Measurements from ENCODE around the gene MUTYH. TPM values are rescaled to one million over a fixed set of nuclear protein-coding genes. Genes with fewer than 3 reads are reported as not detected.
"Not testable (repeated sequence)": the region's sequence is repeated elsewhere in the genome, so short reads cannot be mapped to it uniquely, and the experiment has no call there.

The MUTYH gene
- polyA plus RNA-seq (ENCODE audit: insufficient read length in 3 of 3), result 10 to 100 TPM; 22.0 to 24.3 (median 23.8) TPM

- peak; percentile 73 to 80 (median 80) for DNase-seq (ENCODE audit: low read depth in 3 of 3, low spot score in 2 of 3)
Measured at GRCh38 chr1:45339789-45340558, at the start of gene MUTYH, which contains the start of gene TOE1. Gene MUTYH, minus strand, starts transcription at chr1:45340440. Its CDS starts 5,935 bp downstream, at chr1:45334505. Gene TOE1, plus strand, starts transcription at chr1:45340170. Its CDS starts 83 bp downstream, at chr1:45340253.

GRCh38 chr1:45386219-45386618 is 46.0 kb upstream of the MUTYH start:
- no peak for DNase-seq (ENCODE audit: low read depth in 3 of 3, low spot score in 2 of 3)

DNA sequence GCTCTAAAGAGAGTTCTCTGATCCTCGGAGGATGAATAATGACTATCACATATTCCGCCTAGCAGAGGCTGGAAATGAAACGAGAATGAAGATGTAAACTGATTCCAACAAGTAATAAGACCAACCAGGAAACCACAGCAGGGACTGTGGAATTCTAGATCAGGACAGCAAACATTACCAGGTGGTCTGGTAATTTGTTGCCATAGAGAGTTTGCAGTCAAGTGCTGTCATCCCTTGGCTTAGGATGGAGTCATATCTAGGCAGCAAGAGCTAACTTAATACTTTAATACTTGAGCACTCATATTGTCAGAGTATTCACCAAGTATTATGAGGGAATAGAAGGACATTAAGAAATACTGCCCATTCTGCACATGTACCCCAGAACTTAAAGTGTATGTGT is 45.1 kb upstream of the MUTYH start:
- DNase-seq (ENCODE audit: low read depth in 3 of 3, low spot score in 2 of 3), result no peak

DNA sequence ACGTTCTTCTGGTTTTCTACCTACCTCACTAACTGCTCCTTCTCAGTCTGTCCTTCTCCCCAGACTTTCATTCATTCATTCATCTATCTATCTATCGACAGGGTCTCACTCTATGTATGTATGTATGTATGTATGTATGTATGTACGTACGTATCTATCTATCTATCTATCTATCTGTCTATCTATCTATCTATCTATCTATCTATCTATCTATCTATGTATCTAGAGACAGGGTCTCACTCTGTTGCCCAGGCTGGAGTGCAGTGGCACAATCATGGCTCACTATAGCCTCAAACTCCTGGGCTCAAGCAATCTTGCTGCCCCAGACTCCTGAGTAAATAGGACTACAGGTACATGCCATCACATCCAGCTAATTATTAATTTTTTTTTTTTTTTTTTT is 44.0 kb upstream of the MUTYH start:
- DNase-seq (ENCODE audit: low read depth in 3 of 3, low spot score in 2 of 3), result not testable (repeated sequence)

GRCh38 chr1:45383191-45383590 is 43.0 kb upstream of the MUTYH start:
- no peak for DNase-seq (ENCODE audit: low read depth in 3 of 3, low spot score in 2 of 3)

DNA sequence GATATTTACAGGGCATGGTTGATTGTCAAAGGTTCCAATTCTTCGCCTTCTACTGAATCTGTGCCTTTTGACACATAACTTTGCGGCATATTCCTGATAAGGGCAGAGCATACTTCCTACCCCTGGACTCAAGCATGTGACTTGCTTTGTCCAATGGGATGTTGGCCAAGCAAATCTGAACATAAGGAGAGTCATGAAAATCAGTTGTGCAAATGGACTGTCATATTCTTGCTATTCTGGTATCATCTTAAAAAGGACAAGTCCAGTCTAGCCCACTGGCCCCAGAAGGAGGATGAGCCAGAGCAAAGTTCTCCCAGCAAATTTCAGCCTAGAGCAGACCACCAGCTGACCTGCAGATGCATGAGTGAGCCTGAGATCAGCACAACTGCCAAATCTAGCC is 41.0 kb upstream of the MUTYH start:
- DNase-seq (ENCODE audit: low read depth in 3 of 3, low spot score in 2 of 3), result no peak

- no peak for DNase-seq (ENCODE audit: low read depth in 3 of 3, low spot score in 2 of 3)
Measured at GRCh38 chr1:45380730-45381129, 40.5 kb upstream of the MUTYH start.

DNA sequence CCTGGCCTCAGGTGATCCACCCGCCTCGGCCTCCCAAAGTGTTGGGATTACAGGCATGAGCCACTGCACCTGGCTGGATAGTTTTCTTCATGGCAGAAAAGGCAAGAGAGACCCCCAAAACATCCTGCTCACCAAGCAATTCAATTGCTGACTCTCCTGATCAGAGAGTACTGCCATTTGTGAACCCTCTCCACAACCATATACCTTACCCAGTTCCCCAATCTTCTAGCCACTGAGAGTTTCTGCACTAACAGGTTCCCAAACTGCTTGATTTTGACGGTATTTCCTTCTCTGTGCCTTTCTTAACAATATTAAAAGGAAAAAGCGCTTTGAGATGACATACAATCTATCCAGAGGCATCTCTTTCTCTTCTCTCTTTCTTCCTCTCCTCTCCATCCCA is 39.9 kb upstream of the MUTYH start:
- DNase-seq (ENCODE audit: low read depth in 3 of 3, low spot score in 2 of 3), result no peak

GRCh38 chr1:45379524-45379923 is 39.3 kb upstream of the MUTYH start:
- no peak for DNase-seq (ENCODE audit: low read depth in 3 of 3, low spot score in 2 of 3)

GRCh38 chr1:45378184-45378583 is 37.9 kb upstream of the MUTYH start:
- DNase-seq (ENCODE audit: low read depth in 3 of 3, low spot score in 2 of 3), result no peak

DNA sequence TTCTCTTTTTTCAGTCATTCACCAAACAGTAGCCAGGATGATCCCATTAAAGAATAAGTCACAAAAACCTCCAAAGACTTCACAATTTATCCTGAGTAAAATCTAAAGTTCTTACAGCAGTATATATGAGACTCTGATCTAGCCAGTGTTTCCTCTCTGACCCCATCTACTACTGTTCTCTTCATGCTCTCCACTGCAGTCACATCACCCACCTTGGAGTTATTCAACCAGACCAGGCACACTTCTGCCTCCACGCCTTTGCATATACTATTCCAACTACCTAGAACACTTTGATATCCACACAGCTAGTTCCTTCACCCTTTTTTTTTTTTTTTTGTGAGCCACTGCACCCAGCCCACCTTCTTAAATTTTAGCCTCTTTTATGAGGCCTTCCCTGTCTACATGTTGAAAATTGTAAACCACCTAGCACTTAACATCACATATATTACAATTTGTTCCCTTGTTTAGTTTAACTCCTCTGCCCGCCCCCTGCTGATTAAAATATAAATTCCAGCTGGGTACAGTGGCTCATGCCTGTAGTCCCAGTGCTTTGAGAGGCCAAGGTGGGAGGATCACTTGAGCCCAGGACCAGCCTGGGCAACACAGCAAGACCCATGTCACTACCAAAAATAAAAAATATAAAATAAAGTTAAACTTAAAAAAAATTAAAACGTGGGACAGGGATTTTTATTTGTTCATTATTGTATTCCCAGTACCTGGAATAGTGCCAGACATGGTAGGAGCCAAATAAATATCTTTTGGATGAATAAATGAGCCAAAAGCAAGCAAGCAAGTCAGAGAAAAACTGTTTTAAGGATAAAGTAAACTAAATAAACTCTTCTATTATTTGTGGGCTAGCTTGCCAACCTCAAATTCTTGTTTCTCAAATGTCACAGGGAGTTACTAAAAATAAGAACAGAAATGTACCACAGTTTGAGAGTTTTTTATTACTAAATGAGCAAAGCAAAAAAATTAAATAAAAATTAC is 35.2 kb upstream of the MUTYH start:
- DNase-seq (ENCODE audit: low read depth in 3 of 3, low spot score in 2 of 3), result no peak

- no peak for DNase-seq (ENCODE audit: low read depth in 3 of 3, low spot score in 2 of 3)
Measured at GRCh38 chr1:45373573-45373972, 33.3 kb upstream of the MUTYH start.

GRCh38 chr1:45370575-45370974 is 30.3 kb upstream of the MUTYH start:
- DNase-seq (ENCODE audit: low read depth in 3 of 3, low spot score in 2 of 3), result no peak

- DNase-seq (ENCODE audit: low read depth in 3 of 3, low spot score in 2 of 3), result no peak
Measured at GRCh38 chr1:45365051-45365450, 24.8 kb upstream of the MUTYH start.

- no peak for DNase-seq (ENCODE audit: low read depth in 3 of 3, low spot score in 2 of 3)
Measured at GRCh38 chr1:45364294-45364693, 24.1 kb upstream of the MUTYH start.

GRCh38 chr1:45360981-45361380 is 20.7 kb upstream of the MUTYH start:
- not testable (repeated sequence) for DNase-seq (ENCODE audit: low read depth in 3 of 3, low spot score in 2 of 3)

GRCh38 chr1:45359882-45360513 is 19.8 kb upstream of the MUTYH start:
- DNase-seq (ENCODE audit: low read depth in 3 of 3, low spot score in 2 of 3), result peak in 2 of 3 donors; percentile 25 to 32

GRCh38 chr1:45356186-45356585 is 15.9 kb upstream of the MUTYH start:
- DNase-seq (ENCODE audit: low read depth in 3 of 3, low spot score in 2 of 3), result no peak

GRCh38 chr1:45355683-45356082 is 15.4 kb upstream of the MUTYH start:
- no peak for DNase-seq (ENCODE audit: low read depth in 3 of 3, low spot score in 2 of 3)

- DNase-seq (ENCODE audit: low read depth in 3 of 3, low spot score in 2 of 3), result no peak
Measured at GRCh38 chr1:45354838-45355237, 14.6 kb upstream of the MUTYH start.

GRCh38 chr1:45353685-45354084 is 13.4 kb upstream of the MUTYH start:
- no peak for DNase-seq (ENCODE audit: low read depth in 3 of 3, low spot score in 2 of 3)

Data from right renal cortex interstitium (tissue), 3 donors.